GM23338 (cell line): ENCODE measurements around the gene AZIN2. TPM values are rescaled to one million over a fixed set of nuclear protein-coding genes. Genes with fewer than 3 reads are reported as not detected.

ENCODE experiments used
- ATAC-seq: fragments of 200-7000 bp; cut with Tn5 transposase; 3 replicates; pipeline ENCODE4 v1.9.1; 2020
- DNase-seq: peaks from one replicate; pipeline ENCODE4 v3.0.0-alpha.2; 2015; ENCODE audit warnings: low spot score
- H2AFZ ChIP-seq: fragments of 200-600 bp; sonication (generic); 2 replicates; pipeline ENCODE4 v1.8.0; 2016; ENCODE audit warnings: antibody characterized with exemption, mild to moderate bottlenecking, moderate library complexity
- H3F3A ChIP-seq: fragments of 200-600 bp; sonication (generic); replicated peaks from 2 replicates; pipeline ENCODE4 v1.8.0; 2017; ENCODE audit warnings: antibody characterized with exemption, mixed run types, low read depth
- H3K27ac ChIP-seq: fragments of 200-600 bp; sonication (generic); 2 replicates; pipeline ENCODE4 v1.6.1; 2016; ENCODE audit warnings: low read depth
- H3K27me3 ChIP-seq: fragments of 200-600 bp; sonication (generic); 2 replicates; pipeline ENCODE4 v1.8.0; 2016; ENCODE audit warnings: mild to moderate bottlenecking, mixed run types, moderate library complexity; ENCODE audit not compliant: insufficient read depth
- H3K36me3 ChIP-seq: fragments of 200-600 bp; sonication (generic); 2 replicates; pipeline ENCODE4 v1.8.0; 2016; ENCODE audit warnings: mild to moderate bottlenecking; ENCODE audit not compliant: insufficient read depth
- H3K4me1 ChIP-seq: fragments of 200-600 bp; sonication (generic); 2 replicates; pipeline ENCODE4 v1.8.0; 2016; ENCODE audit warnings: mild to moderate bottlenecking, moderate library complexity; ENCODE audit not compliant: insufficient read depth
- H3K4me2 ChIP-seq: fragments of 200-600 bp; sonication (generic); 2 replicates; pipeline ENCODE4 v1.7.1; 2017; ENCODE audit warnings: mixed run types
- H3K4me3 ChIP-seq: fragments of 200-600 bp; sonication (generic); 2 replicates; pipeline ENCODE4 v1.6.1; 2016; ENCODE audit warnings: mixed run types
- H3K79me2 ChIP-seq: fragments of 200-600 bp; sonication (generic); replicated peaks from 2 replicates; pipeline ENCODE4 v1.8.0; 2017; ENCODE audit warnings: mild to moderate bottlenecking; ENCODE audit not compliant: insufficient read depth
- H3K9me2 ChIP-seq: fragments of 200-600 bp; sonication (generic); 2 replicates; pipeline ENCODE4 v1.8.0; 2017; ENCODE audit not compliant: insufficient read depth
- H4K20me1 ChIP-seq: fragments of 200-600 bp; sonication (generic); replicated peaks from 2 replicates; pipeline ENCODE4 v1.8.0; 2017; ENCODE audit warnings: mild to moderate bottlenecking; ENCODE audit not compliant: insufficient read depth
- H3K27ac Mint-ChIP-seq: 2 replicates; pipeline ENCODE4 v1.8.0; 2020; ENCODE audit warnings: inconsistent platforms, mild to moderate bottlenecking, moderate library complexity, mixed read lengths
- H3K27me3 Mint-ChIP-seq: 3 replicates; pipeline ENCODE4 v1.8.0; 2022; ENCODE audit warnings: low read depth, mild to moderate bottlenecking, moderate library complexity, mixed read lengths, inconsistent platforms; ENCODE audit not compliant: insufficient read depth, poor library complexity
- H3K36me3 Mint-ChIP-seq: 3 replicates; pipeline ENCODE4 v1.8.0; 2021; ENCODE audit warnings: low read depth, mild to moderate bottlenecking, inconsistent platforms, moderate library complexity, mixed read lengths
- H3K4me1 Mint-ChIP-seq: 3 replicates; pipeline ENCODE4 v1.8.0; 2020; ENCODE audit warnings: mild to moderate bottlenecking, inconsistent platforms, mixed read lengths
- H3K4me3 Mint-ChIP-seq: 3 replicates; pipeline ENCODE4 v1.8.0; 2021; ENCODE audit warnings: moderate library complexity, mild to moderate bottlenecking, inconsistent platforms, mixed read lengths
- H3K9me3 Mint-ChIP-seq: 3 replicates; pipeline ENCODE4 v1.8.0; 2020; ENCODE audit warnings: moderate library complexity, mild to moderate bottlenecking, inconsistent platforms, mixed read lengths
- CREB1 ChIP-seq: fragments of 250-450 bp; sonication (Bioruptor Pico); IDR thresholded peaks from 2 replicates; pipeline ENCODE4 v1.5.0; 2020; ENCODE audit warnings: low read depth, mild to moderate bottlenecking, moderate library complexity
- CTCF ChIP-seq, 2 experiments: fragments of 200-600 bp in 1 of 2; sonication (generic) in 1 of 2; conservative IDR thresholded peaks; 2 replicates each; pipeline versions ENCODE4 v1.5.1 to v1.6.1; 2016 to 2017; ENCODE audit warnings: antibody characterized with exemption in 2 of 2, low read depth in 2 of 2, mild to moderate bottlenecking in 2 of 2, moderate library complexity in 1 of 2
- EZH2 ChIP-seq: fragments of 200-600 bp; sonication (generic); IDR thresholded peaks from one replicate; pipeline ENCODE4 v1.8.0; 2017; ENCODE audit warnings: antibody characterized with exemption, mild to moderate bottlenecking, low read depth; ENCODE audit not compliant: unreplicated experiment
- EZH2phosphoT487 ChIP-seq: fragments of 200-600 bp; sonication (generic); IDR thresholded peaks from one replicate; pipeline ENCODE4 v1.8.1; 2018; ENCODE audit warnings: antibody characterized with exemption; ENCODE audit not compliant: unreplicated experiment
- JUNB ChIP-seq: IDR thresholded peaks from one replicate; pipeline ENCODE4 v1.6.1; 2016; ENCODE audit warnings: antibody characterized with exemption; ENCODE audit not compliant: unreplicated experiment
- NANOG ChIP-seq: IDR thresholded peaks from 2 replicates; pipeline ENCODE4 v1.6.1; 2016; ENCODE audit warnings: antibody characterized with exemption, borderline replicate concordance
- POLR2AphosphoS5 ChIP-seq: IDR thresholded peaks from 2 replicates; pipeline ENCODE4 v1.6.1; 2016; ENCODE audit warnings: antibody characterized with exemption, low read depth
- STAT1 ChIP-seq: IDR thresholded peaks from one replicate; pipeline ENCODE4 v1.6.1; 2016; ENCODE audit warnings: antibody characterized with exemption; ENCODE audit not compliant: unreplicated experiment
- ZNF114 ChIP-seq: fragments of 250-450 bp; sonication (Bioruptor Pico); IDR thresholded peaks from 2 replicates; pipeline ENCODE4 v1.5.0; 2020; ENCODE audit warnings: mild to moderate bottlenecking, moderate library complexity
- ZNF331 ChIP-seq: fragments of 250-450 bp; sonication (Bioruptor Pico); IDR thresholded peaks from 2 replicates; pipeline ENCODE4 v1.5.0; 2020; ENCODE audit warnings: low read depth, mild to moderate bottlenecking, moderate library complexity
- polyA plus RNA-seq: library from polyadenylated mRNA; unstranded; fragments of >200 nt; fragmentation: Nextera tagmentation; extraction: Ambion mirVana; gene quantifications from 2 replicates; pipeline ENCODE4 v1.2.1, GENCODE V29; 2016
- total RNA-seq: library from RNA; depleted of rRNA; stranded (reverse); fragments of >200 nt; shearing (Covaris generic); gene quantifications from 2 replicates; pipeline ENCODE4 v1.2.3, GENCODE V29; 2014
- TF ChIP-seq, protein P1 (sequence below): IDR thresholded peaks from one replicate; pipeline ENCODE4 v1.6.1; 2018; ENCODE audit warnings: antibody characterized with exemption; ENCODE audit not compliant: unreplicated experiment
- TF ChIP-seq, protein P2 (sequence below): fragments of 250-450 bp; sonication (Bioruptor Pico); IDR thresholded peaks from 2 replicates; pipeline ENCODE4 v1.5.0; 2020; ENCODE audit warnings: mild to moderate bottlenecking, moderate library complexity
- TF ChIP-seq, protein P3 (sequence below): IDR thresholded peaks from 2 replicates; pipeline ENCODE4 v1.6.1; 2016; ENCODE audit warnings: antibody characterized with exemption

AZIN2 gene
- total and polyA plus RNA-seq, 2 experiments from 2014 or later = 0.37 to 1.2 TPM

GRCh38 chr1:33057095-33057494 lies 23.9 kb upstream of the AZIN2 start:
- TF ChIP-seq NANOG (no peak), EZH2phosphoT487 (no peak), POLR2AphosphoS5 (no peak), CREB1 (no peak), CTCF (conservative IDR thresholded peaks at IDR 0.05; ENCODE audit: low read depth in 2 of 2) (no peak), EZH2 (no peak), STAT1 (no peak), JUNB (no peak), ZNF331 (CRISPR knock-in tag) (no peak), ZNF114 (CRISPR knock-in tag) (no peak)
- TF ChIP-seq, protein P1, sequence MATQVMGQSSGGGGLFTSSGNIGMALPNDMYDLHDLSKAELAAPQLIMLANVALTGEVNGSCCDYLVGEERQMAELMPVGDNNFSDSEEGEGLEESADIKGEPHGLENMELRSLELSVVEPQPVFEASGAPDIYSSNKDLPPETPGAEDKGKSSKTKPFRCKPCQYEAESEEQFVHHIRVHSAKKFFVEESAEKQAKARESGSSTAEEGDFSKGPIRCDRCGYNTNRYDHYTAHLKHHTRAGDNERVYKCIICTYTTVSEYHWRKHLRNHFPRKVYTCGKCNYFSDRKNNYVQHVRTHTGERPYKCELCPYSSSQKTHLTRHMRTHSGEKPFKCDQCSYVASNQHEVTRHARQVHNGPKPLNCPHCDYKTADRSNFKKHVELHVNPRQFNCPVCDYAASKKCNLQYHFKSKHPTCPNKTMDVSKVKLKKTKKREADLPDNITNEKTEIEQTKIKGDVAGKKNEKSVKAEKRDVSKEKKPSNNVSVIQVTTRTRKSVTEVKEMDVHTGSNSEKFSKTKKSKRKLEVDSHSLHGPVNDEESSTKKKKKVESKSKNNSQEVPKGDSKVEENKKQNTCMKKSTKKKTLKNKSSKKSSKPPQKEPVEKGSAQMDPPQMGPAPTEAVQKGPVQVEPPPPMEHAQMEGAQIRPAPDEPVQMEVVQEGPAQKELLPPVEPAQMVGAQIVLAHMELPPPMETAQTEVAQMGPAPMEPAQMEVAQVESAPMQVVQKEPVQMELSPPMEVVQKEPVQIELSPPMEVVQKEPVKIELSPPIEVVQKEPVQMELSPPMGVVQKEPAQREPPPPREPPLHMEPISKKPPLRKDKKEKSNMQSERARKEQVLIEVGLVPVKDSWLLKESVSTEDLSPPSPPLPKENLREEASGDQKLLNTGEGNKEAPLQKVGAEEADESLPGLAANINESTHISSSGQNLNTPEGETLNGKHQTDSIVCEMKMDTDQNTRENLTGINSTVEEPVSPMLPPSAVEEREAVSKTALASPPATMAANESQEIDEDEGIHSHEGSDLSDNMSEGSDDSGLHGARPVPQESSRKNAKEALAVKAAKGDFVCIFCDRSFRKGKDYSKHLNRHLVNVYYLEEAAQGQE = no peak
- TF ChIP-seq, protein P2, sequence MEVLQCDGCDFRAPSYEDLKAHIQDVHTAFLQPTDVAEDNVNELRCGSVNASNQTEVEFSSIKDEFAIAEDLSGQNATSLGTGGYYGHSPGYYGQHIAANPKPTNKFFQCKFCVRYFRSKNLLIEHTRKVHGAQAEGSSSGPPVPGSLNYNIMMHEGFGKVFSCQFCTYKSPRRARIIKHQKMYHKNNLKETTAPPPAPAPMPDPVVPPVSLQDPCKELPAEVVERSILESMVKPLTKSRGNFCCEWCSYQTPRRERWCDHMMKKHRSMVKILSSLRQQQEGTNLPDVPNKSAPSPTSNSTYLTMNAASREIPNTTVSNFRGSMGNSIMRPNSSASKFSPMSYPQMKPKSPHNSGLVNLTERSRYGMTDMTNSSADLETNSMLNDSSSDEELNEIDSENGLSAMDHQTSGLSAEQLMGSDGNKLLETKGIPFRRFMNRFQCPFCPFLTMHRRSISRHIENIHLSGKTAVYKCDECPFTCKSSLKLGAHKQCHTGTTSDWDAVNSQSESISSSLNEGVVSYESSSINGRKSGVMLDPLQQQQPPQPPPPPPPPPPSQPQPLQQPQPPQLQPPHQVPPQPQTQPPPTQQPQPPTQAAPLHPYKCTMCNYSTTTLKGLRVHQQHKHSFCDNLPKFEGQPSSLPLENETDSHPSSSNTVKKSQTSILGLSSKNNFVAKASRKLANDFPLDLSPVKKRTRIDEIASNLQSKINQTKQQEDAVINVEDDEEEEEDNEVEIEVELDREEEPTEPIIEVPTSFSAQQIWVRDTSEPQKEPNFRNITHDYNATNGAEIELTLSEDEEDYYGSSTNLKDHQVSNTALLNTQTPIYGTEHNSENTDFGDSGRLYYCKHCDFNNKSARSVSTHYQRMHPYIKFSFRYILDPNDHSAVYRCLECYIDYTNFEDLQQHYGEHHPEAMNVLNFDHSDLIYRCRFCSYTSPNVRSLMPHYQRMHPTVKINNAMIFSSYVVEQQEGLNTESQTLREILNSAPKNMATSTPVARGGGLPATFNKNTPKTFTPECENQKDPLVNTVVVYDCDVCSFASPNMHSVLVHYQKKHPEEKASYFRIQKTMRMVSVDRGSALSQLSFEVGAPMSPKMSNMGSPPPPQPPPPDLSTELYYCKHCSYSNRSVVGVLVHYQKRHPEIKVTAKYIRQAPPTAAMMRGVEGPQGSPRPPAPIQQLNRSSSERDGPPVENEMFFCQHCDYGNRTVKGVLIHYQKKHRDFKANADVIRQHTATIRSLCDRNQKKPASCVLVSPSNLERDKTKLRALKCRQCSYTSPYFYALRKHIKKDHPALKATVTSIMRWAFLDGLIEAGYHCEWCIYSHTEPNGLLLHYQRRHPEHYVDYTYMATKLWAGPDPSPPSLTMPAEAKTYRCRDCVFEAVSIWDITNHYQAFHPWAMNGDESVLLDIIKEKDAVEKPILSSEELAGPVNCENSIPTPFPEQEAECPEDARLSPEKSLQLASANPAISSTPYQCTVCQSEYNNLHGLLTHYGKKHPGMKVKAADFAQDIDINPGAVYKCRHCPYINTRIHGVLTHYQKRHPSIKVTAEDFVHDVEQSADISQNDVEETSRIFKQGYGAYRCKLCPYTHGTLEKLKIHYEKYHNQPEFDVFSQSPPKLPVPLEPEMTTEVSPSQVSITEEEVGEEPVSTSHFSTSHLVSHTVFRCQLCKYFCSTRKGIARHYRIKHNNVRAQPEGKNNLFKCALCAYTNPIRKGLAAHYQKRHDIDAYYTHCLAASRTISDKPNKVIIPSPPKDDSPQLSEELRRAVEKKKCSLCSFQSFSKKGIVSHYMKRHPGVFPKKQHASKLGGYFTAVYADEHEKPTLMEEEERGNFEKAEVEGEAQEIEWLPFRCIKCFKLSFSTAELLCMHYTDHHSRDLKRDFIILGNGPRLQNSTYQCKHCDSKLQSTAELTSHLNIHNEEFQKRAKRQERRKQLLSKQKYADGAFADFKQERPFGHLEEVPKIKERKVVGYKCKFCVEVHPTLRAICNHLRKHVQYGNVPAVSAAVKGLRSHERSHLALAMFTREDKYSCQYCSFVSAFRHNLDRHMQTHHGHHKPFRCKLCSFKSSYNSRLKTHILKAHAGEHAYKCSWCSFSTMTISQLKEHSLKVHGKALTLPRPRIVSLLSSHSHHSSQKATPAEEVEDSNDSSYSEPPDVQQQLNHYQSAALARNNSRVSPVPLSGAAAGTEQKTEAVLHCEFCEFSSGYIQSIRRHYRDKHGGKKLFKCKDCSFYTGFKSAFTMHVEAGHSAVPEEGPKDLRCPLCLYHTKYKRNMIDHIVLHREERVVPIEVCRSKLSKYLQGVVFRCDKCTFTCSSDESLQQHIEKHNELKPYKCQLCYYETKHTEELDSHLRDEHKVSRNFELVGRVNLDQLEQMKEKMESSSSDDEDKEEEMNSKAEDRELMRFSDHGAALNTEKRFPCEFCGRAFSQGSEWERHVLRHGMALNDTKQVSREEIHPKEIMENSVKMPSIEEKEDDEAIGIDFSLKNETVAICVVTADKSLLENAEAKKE (CRISPR knock-in tag) = no peak
- TF ChIP-seq, protein P3, sequence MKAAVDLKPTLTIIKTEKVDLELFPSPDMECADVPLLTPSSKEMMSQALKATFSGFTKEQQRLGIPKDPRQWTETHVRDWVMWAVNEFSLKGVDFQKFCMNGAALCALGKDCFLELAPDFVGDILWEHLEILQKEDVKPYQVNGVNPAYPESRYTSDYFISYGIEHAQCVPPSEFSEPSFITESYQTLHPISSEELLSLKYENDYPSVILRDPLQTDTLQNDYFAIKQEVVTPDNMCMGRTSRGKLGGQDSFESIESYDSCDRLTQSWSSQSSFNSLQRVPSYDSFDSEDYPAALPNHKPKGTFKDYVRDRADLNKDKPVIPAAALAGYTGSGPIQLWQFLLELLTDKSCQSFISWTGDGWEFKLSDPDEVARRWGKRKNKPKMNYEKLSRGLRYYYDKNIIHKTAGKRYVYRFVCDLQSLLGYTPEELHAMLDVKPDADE = no peak

More at GRCh38 chr1:33057095-33057494, 23.9 kb upstream of the AZIN2 start:
- no peak overlapping the region for H2AFZ ChIP-seq
- Mint-ChIP-seq H3K27me3 (no peaks in the 10 kb centered on the region), H3K36me3 (peaks cover 7% of the 10 kb centered on the region), H3K27ac (no peak overlapping the region), H3K4me1 (no peaks in the 10 kb centered on the region), H3K9me3 (peaks cover 27% of the 10 kb centered on the region), H3K4me3 (no peak overlapping the region)
- no peaks in the 10 kb centered on the region for H3K27me3 ChIP-seq
- H3K36me3 ChIP-seq = no peaks in the 10 kb centered on the region
- H3F3A ChIP-seq = 0 out of 2 replicates have a peak, but pooled peaks cover 3% of the 10 kb centered on the region
- H3K4me2 ChIP-seq = no peak overlapping the region
- H4K20me1 ChIP-seq = no peaks in the 10 kb centered on the region
- H3K79me2 ChIP-seq = no peaks in the 10 kb centered on the region
- no peaks in the 10 kb centered on the region for H3K9me2 ChIP-seq
- H3K27ac ChIP-seq = no peak overlapping the region
- no peak for ATAC-seq
- H3K4me3 ChIP-seq = no peak overlapping the region
- DNase-seq = no peak
- no peaks in the 10 kb centered on the region for H3K4me1 ChIP-seq
